GM23338 (cell line): ENCODE data around the gene FMN2. TPM values are rescaled to one million over a fixed set of nuclear protein-coding genes. Genes with fewer than 3 reads are reported as not detected.

ENCODE experiments used
- ATAC-seq: fragments of 200-7000 bp; cut with Tn5 transposase; 3 replicates; pipeline ENCODE4 v1.9.1; 2020
- DNase-seq: peaks from one replicate; pipeline ENCODE4 v3.0.0-alpha.2; 2015; ENCODE audit warnings: low spot score
- H2AFZ ChIP-seq: fragments of 200-600 bp; sonication (generic); 2 replicates; pipeline ENCODE4 v1.8.0; 2016; ENCODE audit warnings: antibody characterized with exemption, mild to moderate bottlenecking, moderate library complexity
- H3F3A ChIP-seq: fragments of 200-600 bp; sonication (generic); replicated peaks from 2 replicates; pipeline ENCODE4 v1.8.0; 2017; ENCODE audit warnings: antibody characterized with exemption, mixed run types, low read depth
- H3K27ac ChIP-seq: fragments of 200-600 bp; sonication (generic); 2 replicates; pipeline ENCODE4 v1.6.1; 2016; ENCODE audit warnings: low read depth
- H3K27me3 ChIP-seq: fragments of 200-600 bp; sonication (generic); 2 replicates; pipeline ENCODE4 v1.8.0; 2016; ENCODE audit warnings: mild to moderate bottlenecking, mixed run types, moderate library complexity; ENCODE audit not compliant: insufficient read depth
- H3K36me3 ChIP-seq: fragments of 200-600 bp; sonication (generic); 2 replicates; pipeline ENCODE4 v1.8.0; 2016; ENCODE audit warnings: mild to moderate bottlenecking; ENCODE audit not compliant: insufficient read depth
- H3K4me1 ChIP-seq: fragments of 200-600 bp; sonication (generic); 2 replicates; pipeline ENCODE4 v1.8.0; 2016; ENCODE audit warnings: mild to moderate bottlenecking, moderate library complexity; ENCODE audit not compliant: insufficient read depth
- H3K4me2 ChIP-seq: fragments of 200-600 bp; sonication (generic); 2 replicates; pipeline ENCODE4 v1.7.1; 2017; ENCODE audit warnings: mixed run types
- H3K4me3 ChIP-seq: fragments of 200-600 bp; sonication (generic); 2 replicates; pipeline ENCODE4 v1.6.1; 2016; ENCODE audit warnings: mixed run types
- H3K79me2 ChIP-seq: fragments of 200-600 bp; sonication (generic); replicated peaks from 2 replicates; pipeline ENCODE4 v1.8.0; 2017; ENCODE audit warnings: mild to moderate bottlenecking; ENCODE audit not compliant: insufficient read depth
- H3K9me2 ChIP-seq: fragments of 200-600 bp; sonication (generic); 2 replicates; pipeline ENCODE4 v1.8.0; 2017; ENCODE audit not compliant: insufficient read depth
- H4K20me1 ChIP-seq: fragments of 200-600 bp; sonication (generic); replicated peaks from 2 replicates; pipeline ENCODE4 v1.8.0; 2017; ENCODE audit warnings: mild to moderate bottlenecking; ENCODE audit not compliant: insufficient read depth
- H3K27ac Mint-ChIP-seq: 2 replicates; pipeline ENCODE4 v1.8.0; 2020; ENCODE audit warnings: inconsistent platforms, mild to moderate bottlenecking, moderate library complexity, mixed read lengths
- H3K27me3 Mint-ChIP-seq: 3 replicates; pipeline ENCODE4 v1.8.0; 2022; ENCODE audit warnings: low read depth, mild to moderate bottlenecking, moderate library complexity, mixed read lengths, inconsistent platforms; ENCODE audit not compliant: insufficient read depth, poor library complexity
- H3K36me3 Mint-ChIP-seq: 3 replicates; pipeline ENCODE4 v1.8.0; 2021; ENCODE audit warnings: low read depth, mild to moderate bottlenecking, inconsistent platforms, moderate library complexity, mixed read lengths
- H3K4me1 Mint-ChIP-seq: 3 replicates; pipeline ENCODE4 v1.8.0; 2020; ENCODE audit warnings: mild to moderate bottlenecking, inconsistent platforms, mixed read lengths
- H3K4me3 Mint-ChIP-seq: 3 replicates; pipeline ENCODE4 v1.8.0; 2021; ENCODE audit warnings: moderate library complexity, mild to moderate bottlenecking, inconsistent platforms, mixed read lengths
- H3K9me3 Mint-ChIP-seq: 3 replicates; pipeline ENCODE4 v1.8.0; 2020; ENCODE audit warnings: moderate library complexity, mild to moderate bottlenecking, inconsistent platforms, mixed read lengths
- CREB1 ChIP-seq: fragments of 250-450 bp; sonication (Bioruptor Pico); IDR thresholded peaks from 2 replicates; pipeline ENCODE4 v1.5.0; 2020; ENCODE audit warnings: low read depth, mild to moderate bottlenecking, moderate library complexity
- CTCF ChIP-seq, 2 experiments: fragments of 200-600 bp in 1 of 2; sonication (generic) in 1 of 2; conservative IDR thresholded peaks; 2 replicates each; pipeline versions ENCODE4 v1.5.1 to v1.6.1; 2016 to 2017; ENCODE audit warnings: antibody characterized with exemption in 2 of 2, low read depth in 2 of 2, mild to moderate bottlenecking in 2 of 2, moderate library complexity in 1 of 2
- ETS1 ChIP-seq: IDR thresholded peaks from 2 replicates; pipeline ENCODE4 v1.6.1; 2016; ENCODE audit warnings: antibody characterized with exemption
- EZH2 ChIP-seq: fragments of 200-600 bp; sonication (generic); IDR thresholded peaks from one replicate; pipeline ENCODE4 v1.8.0; 2017; ENCODE audit warnings: antibody characterized with exemption, mild to moderate bottlenecking, low read depth; ENCODE audit not compliant: unreplicated experiment
- EZH2phosphoT487 ChIP-seq: fragments of 200-600 bp; sonication (generic); IDR thresholded peaks from one replicate; pipeline ENCODE4 v1.8.1; 2018; ENCODE audit warnings: antibody characterized with exemption; ENCODE audit not compliant: unreplicated experiment
- JUNB ChIP-seq: IDR thresholded peaks from one replicate; pipeline ENCODE4 v1.6.1; 2016; ENCODE audit warnings: antibody characterized with exemption; ENCODE audit not compliant: unreplicated experiment
- NANOG ChIP-seq: IDR thresholded peaks from 2 replicates; pipeline ENCODE4 v1.6.1; 2016; ENCODE audit warnings: antibody characterized with exemption, borderline replicate concordance
- POLR2AphosphoS5 ChIP-seq: IDR thresholded peaks from 2 replicates; pipeline ENCODE4 v1.6.1; 2016; ENCODE audit warnings: antibody characterized with exemption, low read depth
- REST ChIP-seq: IDR thresholded peaks from one replicate; pipeline ENCODE4 v1.6.1; 2018; ENCODE audit warnings: antibody characterized with exemption; ENCODE audit not compliant: unreplicated experiment
- STAT1 ChIP-seq: IDR thresholded peaks from one replicate; pipeline ENCODE4 v1.6.1; 2016; ENCODE audit warnings: antibody characterized with exemption; ENCODE audit not compliant: unreplicated experiment
- ZNF114 ChIP-seq: fragments of 250-450 bp; sonication (Bioruptor Pico); IDR thresholded peaks from 2 replicates; pipeline ENCODE4 v1.5.0; 2020; ENCODE audit warnings: mild to moderate bottlenecking, moderate library complexity
- ZNF331 ChIP-seq: fragments of 250-450 bp; sonication (Bioruptor Pico); IDR thresholded peaks from 2 replicates; pipeline ENCODE4 v1.5.0; 2020; ENCODE audit warnings: low read depth, mild to moderate bottlenecking, moderate library complexity
- ZNF462 ChIP-seq: fragments of 250-450 bp; sonication (Bioruptor Pico); IDR thresholded peaks from 2 replicates; pipeline ENCODE4 v1.5.0; 2020; ENCODE audit warnings: mild to moderate bottlenecking, moderate library complexity
- polyA plus RNA-seq: library from polyadenylated mRNA; unstranded; fragments of >200 nt; fragmentation: Nextera tagmentation; extraction: Ambion mirVana; gene quantifications from 2 replicates; pipeline ENCODE4 v1.2.1, GENCODE V29; 2016
- total RNA-seq: library from RNA; depleted of rRNA; stranded (reverse); fragments of >200 nt; shearing (Covaris generic); gene quantifications from 2 replicates; pipeline ENCODE4 v1.2.3, GENCODE V29; 2014

The FMN2 gene
- total and polyA plus RNA-seq, 2 experiments from 2014 or later: 1.5 to 2.5 TPM

GRCh38 chr1:240344918-240345317, 253.2 kb downstream of the FMN2 start:
- H3K36me3 Mint-ChIP-seq: no peaks in the 10 kb centered on the region

More at GRCh38 chr1:240344918-240345317, 253.2 kb downstream of the FMN2 start:
- H3K4me1 ChIP-seq: no peaks in the 10 kb centered on the region
- H3K9me2 ChIP-seq: no peaks in the 10 kb centered on the region
- no peaks in the 10 kb centered on the region for H3K79me2 ChIP-seq
- H3K27ac ChIP-seq: no peak overlapping the region
- no peaks in the 10 kb centered on the region for H4K20me1 ChIP-seq
- TF ChIP-seq ZNF331 (CRISPR knock-in tag) (no peak), CTCF (conservative IDR thresholded peaks at IDR 0.05; ENCODE audit: low read depth in 2 of 2) (no peak), NANOG (no peak), ETS1 (no peak), STAT1 (no peak), JUNB (no peak), CREB1 (no peak), REST (no peak), EZH2 (no peak), EZH2phosphoT487 (no peak), ZNF114 (CRISPR knock-in tag) (no peak), ZNF462 (no peak), POLR2AphosphoS5 (no peak)
- Mint-ChIP-seq H3K9me3 (no peaks in the 10 kb centered on the region), H3K27ac (no peak overlapping the region), H3K4me3 (no peak overlapping the region), H3K4me1 (peaks cover 8% of the 10 kb centered on the region; the same call in 2 of the 3 replicates), H3K27me3 (no peaks in the 10 kb centered on the region)
- DNase-seq (no peak), ATAC-seq (no peak)
- H2AFZ ChIP-seq: no peak overlapping the region
- no peaks in the 10 kb centered on the region for H3F3A ChIP-seq
- H3K27me3 ChIP-seq: no peaks in the 10 kb centered on the region
- H3K36me3 ChIP-seq: no peaks in the 10 kb centered on the region
- H3K4me2 ChIP-seq: no peak overlapping the region
- H3K4me3 ChIP-seq: no peak overlapping the region
